Measurements from ENCODE around the gene SMIM13.
A peak's percentile ranks its signal among the peaks of the same experiment; 100 is the strongest.

SMIM13 gene

DNA sequence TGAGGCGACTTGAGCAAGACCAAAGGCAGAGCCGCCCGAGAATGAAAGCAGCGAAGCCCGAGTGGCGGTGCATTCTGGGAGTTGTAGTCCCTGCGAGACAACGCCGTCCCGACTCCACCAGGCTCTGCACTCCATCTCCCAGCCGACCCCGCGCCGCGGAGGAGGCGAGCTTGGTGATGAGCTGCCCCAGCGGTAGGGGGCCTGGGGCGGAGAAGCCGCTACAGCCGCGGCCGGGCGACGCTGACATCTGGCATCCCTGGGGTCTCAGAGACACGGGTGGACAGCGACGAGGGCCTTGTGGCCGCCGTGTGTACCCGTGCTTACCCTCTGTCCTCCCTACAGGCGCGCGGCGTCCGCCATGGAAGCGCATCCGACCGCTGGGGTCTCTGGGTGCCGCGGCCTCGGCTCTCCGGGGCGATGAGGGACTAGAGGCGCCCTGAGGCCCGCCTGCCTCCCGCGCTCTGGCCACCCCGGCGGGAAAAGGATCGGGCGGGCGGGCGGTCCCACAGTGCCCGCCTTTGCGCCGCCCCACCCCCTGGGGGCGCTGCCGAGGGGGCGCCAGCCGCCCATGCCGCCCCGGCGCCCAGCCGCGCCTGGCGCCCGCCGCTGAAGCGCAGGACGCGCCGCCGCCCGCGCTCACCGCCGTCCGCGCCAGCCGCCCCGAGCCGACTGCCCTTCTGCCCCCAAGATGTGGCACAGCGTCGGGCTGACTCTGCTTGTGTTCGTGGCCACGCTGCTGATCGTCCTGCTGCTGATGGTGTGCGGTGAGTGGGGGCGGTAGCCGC is at the start of gene SMIM13:
Gene SMIM13 (plus strand): TSS at position 209 of the 785 bp plus-strand sequence. CDS start 480 bp downstream, at position 689.
- peak within 1 kb of the TSS; percentile 87 for H3K9ac ChIP-seq (ENCODE audit: low read depth, low read length)
- peaks cover 8% of the 10 kb centered on the region for H3K4me1 ChIP-seq (ENCODE audit: insufficient read depth, low read length)
- H3K9me3 ChIP-seq (ENCODE audit: control insufficient read depth, insufficient read depth, low read length), result no peaks in the 10 kb centered on the region
- H3K36me3 ChIP-seq (ENCODE audit: insufficient read depth, low read length), result no peaks in the 10 kb centered on the region

DNA sequence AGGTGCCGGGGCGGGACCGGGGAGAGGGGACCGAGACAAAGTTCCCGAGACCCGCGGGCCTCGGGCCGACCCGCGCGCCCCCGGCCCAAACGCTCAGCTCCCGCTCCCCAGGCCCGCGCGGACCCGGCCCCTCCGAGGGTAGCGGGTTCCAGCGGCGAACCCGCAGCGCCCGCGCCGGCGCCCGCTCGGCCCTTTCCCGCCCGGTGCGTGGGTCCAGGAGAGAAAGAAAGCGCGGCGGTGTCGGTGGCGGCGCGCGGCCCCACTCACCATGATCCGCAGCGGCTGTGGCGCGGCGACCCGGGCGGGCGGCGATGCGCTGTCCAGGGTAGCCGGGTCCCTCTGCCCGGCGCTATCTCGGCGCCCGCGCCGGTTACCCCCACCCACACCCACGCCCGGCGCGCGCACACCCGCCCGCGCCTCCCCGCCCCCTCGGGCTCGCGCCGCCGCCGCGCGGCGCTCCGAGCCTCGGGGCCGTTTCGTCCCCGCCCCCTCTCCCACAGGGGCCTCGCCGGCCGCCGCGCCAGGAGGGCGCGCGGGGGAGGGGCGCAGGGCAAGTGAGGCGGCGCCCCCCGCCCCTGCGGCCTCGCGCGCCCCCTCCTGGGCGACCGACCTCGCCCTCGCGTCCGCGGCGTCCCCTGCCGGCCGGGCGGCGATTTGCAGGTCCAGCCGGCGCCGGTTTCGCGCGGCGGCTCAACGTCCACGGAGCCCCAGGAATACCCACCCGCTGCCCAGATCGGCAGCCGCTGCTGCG is 49.5 kb upstream of the SMIM13 start, which contains the start of gene ELOVL2:
Gene ELOVL2 (minus strand): TSS at position 345 of the 751 bp plus-strand sequence. CDS start 75 bp downstream, at position 270.
- Histone ChIP-seq H3K4me1 (ENCODE audit: insufficient read depth, low read length) (peaks cover under 1% of the 10 kb centered on the region), H3K36me3 (ENCODE audit: insufficient read depth, low read length) (no peaks in the 10 kb centered on the region), H3K9ac (ENCODE audit: low read depth, low read length) (peak within 1 kb of the TSS; percentile 81), H3K9me3 (ENCODE audit: control insufficient read depth, insufficient read depth, low read length) (peaks cover 5% of the 10 kb centered on the region; the same call in 1 of the 2 replicates)

DNA sequence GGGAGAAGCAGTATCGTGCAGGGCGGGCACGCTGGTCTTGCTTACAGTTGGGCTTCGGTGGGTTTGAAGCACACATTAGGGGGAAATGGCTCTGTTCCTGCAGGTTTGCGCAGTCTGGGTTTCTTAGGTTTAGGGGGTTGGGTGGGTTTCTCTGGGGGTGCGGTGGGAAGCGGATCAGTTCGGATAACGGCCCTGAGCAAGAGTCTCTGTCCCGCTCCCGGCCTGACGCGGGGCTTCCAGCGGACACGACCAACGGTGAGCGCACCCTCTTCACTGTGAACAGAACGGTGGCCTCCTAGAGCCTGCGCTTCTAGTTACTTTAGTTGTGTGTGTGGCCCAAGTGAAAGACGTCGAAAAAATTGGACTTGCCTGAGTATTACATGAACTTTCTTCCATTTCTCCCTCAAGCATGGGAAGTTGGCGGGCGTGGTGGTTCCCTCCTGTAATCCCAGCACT is 48.9 kb upstream of the SMIM13 start:
- no peaks in the 10 kb centered on the region for H3K4me1 ChIP-seq (ENCODE audit: insufficient read depth, low read length)
- H3K9me3 ChIP-seq (ENCODE audit: control insufficient read depth, insufficient read depth, low read length), result peaks cover 5% of the 10 kb centered on the region; the same call in 1 of the 2 replicates
- peak overlapping the region; percentile 81; the same call in 1 of the 2 replicates for H3K9ac ChIP-seq (ENCODE audit: low read depth, low read length)
- H3K36me3 ChIP-seq (ENCODE audit: insufficient read depth, low read length), result no peaks in the 10 kb centered on the region

DNA sequence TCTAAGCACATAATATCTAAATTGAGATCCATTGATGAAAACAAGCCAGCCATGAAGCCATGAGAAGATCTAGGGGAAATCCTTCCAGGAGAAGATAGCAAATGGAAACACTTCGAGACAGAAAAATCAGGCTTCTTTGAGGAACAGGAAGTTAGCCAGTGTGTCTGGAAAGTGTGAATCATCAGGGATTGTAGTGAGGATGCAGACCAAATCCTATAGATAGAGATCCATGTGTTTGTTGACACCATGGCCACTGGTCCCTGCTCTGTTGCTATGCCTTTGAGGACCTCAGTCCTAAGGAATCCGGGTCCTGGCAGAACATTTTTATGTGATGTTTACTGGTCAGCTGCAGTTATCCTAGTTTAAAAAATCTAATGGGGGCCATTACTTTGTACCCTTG is 42.9 kb upstream of the SMIM13 start:
- no peaks in the 10 kb centered on the region for H3K4me1 ChIP-seq (ENCODE audit: insufficient read depth, low read length)

DNA sequence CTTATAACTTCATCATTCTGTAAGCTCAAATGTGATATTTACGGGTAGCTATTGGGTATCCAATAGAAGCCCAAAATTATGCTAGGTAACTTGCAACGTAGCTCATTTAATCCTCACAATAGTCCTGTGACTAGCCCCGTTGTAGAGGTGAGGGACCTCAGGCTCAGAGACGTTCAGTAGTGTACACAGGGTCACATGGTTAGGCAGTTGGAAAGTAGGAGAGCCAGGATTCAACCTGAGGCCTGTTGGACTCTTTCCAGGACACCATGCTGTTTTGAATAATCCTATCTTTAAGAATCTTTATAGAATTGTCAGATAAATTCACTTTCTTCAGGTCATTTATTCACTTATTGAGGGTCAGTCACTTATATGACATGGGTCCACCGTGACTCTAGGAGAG is 40.3 kb upstream of the SMIM13 start:
- Histone ChIP-seq H3K36me3 (ENCODE audit: insufficient read depth, low read length) (no peaks in the 10 kb centered on the region), H3K9ac (ENCODE audit: low read depth, low read length) (no peak overlapping the region), H3K9me3 (ENCODE audit: control insufficient read depth, insufficient read depth, low read length) (no peaks in the 10 kb centered on the region), H3K4me1 (ENCODE audit: insufficient read depth, low read length) (no peaks in the 10 kb centered on the region)

More for the DNA sequence above, 42.9 kb upstream of the SMIM13 start:
- Histone ChIP-seq H3K9me3 (ENCODE audit: control insufficient read depth, insufficient read depth, low read length) (no peaks in the 10 kb centered on the region), H3K9ac (ENCODE audit: low read depth, low read length) (no peak overlapping the region), H3K36me3 (ENCODE audit: insufficient read depth, low read length) (no peaks in the 10 kb centered on the region)

DNA sequence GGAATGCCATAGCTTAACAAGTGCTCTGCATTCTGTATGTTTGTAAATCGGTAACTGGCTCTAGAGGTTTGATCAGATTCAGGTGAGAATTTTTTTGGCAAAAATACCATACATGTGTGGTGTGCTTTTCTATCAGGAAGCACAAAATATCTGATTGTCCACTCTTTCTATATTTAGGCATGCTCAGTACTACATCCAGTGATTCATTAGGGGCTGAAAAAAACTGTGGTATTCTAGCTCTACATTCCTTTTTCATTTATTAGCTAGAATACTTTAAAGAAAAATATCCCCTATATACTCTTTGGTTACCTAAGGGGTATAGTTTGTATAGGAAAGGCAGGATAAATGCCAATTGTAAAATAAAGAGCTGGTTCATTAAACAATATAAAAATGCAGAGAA is 38.9 kb upstream of the SMIM13 start:
- no peaks in the 10 kb centered on the region for H3K4me1 ChIP-seq (ENCODE audit: insufficient read depth, low read length)
- H3K9ac ChIP-seq (ENCODE audit: low read depth, low read length), result no peak overlapping the region
- no peaks in the 10 kb centered on the region for H3K36me3 ChIP-seq (ENCODE audit: insufficient read depth, low read length)
- H3K9me3 ChIP-seq (ENCODE audit: control insufficient read depth, insufficient read depth, low read length), result no peaks in the 10 kb centered on the region

DNA sequence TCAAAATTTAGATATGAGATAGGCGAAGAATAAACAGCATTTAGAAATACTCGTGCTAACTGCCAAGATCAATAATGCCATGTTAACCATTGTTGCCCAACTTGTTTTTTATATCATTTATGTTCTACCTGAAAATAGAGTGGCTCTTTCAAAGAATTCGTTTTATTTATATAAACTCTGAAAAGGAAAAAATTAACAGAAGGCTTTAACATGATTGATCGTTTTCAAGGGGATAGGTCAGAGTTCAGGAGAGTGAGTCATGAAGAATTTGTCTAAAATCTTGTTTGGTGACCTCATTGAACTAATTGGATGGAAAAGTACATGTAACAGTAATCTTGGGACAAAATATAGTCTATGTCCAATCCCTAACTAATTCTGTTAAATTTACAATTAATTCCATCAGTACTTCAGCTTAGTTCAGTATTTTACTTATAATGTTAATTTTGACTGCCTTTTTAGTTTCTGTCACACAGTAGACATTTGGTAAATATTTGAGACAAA is 38.5 kb upstream of the SMIM13 start:
- Histone ChIP-seq H3K4me1 (ENCODE audit: insufficient read depth, low read length) (no peaks in the 10 kb centered on the region), H3K9me3 (ENCODE audit: control insufficient read depth, insufficient read depth, low read length) (no peaks in the 10 kb centered on the region), H3K36me3 (ENCODE audit: insufficient read depth, low read length) (no peaks in the 10 kb centered on the region), H3K9ac (ENCODE audit: low read depth, low read length) (no peak overlapping the region)

DNA sequence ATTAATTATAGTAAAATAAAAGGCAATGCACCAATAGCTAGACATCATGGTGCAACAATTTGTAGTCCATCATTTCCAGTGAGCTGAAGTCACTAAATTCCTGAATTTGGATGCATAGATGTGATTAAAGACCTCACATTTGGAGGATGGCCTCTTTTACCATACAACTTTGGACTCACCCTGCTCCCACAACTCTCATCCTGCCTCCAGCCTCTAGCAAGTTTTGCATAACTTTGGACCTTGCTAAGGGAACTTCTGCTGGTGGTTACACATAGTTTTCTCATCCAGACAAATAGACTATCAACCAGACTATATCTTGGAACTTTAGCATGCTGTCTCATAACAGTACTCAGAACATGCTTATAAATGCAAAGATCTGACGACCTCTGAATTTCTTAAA is 36.8 kb upstream of the SMIM13 start:
- Histone ChIP-seq H3K4me1 (ENCODE audit: insufficient read depth, low read length) (no peaks in the 10 kb centered on the region), H3K9me3 (ENCODE audit: control insufficient read depth, insufficient read depth, low read length) (no peaks in the 10 kb centered on the region), H3K9ac (ENCODE audit: low read depth, low read length) (no peak overlapping the region), H3K36me3 (ENCODE audit: insufficient read depth, low read length) (no peaks in the 10 kb centered on the region)

DNA sequence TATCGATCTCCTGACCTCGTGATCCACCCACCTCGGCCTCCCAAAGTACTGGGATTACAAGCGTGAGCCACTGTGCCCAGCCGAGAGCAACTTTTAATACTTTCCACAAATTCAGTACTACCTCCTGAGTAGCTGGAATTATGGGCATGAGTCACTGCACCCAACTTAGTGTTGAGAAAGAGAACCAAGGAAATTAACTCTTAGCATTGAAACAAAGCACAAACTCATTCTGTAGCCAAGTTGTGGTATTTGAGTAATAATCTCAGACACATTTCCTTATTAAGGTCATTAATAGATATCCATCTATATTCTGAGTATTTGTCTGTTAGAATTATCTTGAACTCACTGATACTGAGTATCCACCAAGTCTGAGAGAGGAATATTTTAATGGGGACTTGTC is 35.2 kb upstream of the SMIM13 start:
- Histone ChIP-seq H3K4me1 (ENCODE audit: insufficient read depth, low read length) (no peaks in the 10 kb centered on the region), H3K9ac (ENCODE audit: low read depth, low read length) (no peak overlapping the region), H3K9me3 (ENCODE audit: control insufficient read depth, insufficient read depth, low read length) (no peaks in the 10 kb centered on the region), H3K36me3 (ENCODE audit: insufficient read depth, low read length) (no peaks in the 10 kb centered on the region)

DNA sequence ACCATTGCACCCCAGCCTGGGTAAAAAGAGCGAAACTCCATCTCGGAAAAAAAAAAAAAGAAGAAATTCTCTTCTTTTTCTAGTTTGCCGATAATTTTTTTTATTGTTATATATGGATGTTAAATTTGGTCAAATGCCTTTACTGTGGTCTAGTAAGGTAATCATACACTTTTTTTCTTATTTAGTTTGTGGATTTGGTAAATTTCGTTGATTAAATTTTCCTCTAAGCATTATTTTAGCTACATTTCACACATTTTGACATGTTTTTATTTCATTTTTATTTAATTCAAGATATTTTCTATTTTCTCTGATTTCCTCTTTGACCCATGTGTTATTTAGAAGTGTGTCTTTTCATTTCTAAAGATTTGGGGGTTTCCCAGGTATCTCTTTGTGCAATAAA is 31.6 kb upstream of the SMIM13 start:
- Histone ChIP-seq H3K9me3 (ENCODE audit: control insufficient read depth, insufficient read depth, low read length) (no peaks in the 10 kb centered on the region), H3K4me1 (ENCODE audit: insufficient read depth, low read length) (no peaks in the 10 kb centered on the region), H3K9ac (ENCODE audit: low read depth, low read length) (no peak overlapping the region), H3K36me3 (ENCODE audit: insufficient read depth, low read length) (no peaks in the 10 kb centered on the region)

DNA sequence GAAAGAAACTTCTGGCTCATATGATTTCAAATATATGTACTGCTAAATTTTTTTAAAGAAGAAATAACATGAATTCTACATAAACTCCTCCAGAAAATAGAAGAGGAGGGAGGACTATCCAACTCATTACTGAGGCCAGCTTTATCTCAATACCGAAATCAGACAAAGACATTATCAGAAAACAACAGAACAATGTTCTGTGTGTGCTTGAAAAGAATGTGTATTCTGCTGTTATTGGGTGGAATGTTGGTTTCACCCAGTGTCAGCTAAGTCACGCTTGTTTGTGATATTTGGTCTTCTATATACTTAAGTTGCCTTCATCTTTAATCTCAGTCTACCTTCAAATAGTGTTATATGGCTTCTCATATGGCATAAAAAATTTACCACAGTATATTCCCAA is 30.9 kb upstream of the SMIM13 start:
- Histone ChIP-seq H3K4me1 (ENCODE audit: insufficient read depth, low read length) (no peaks in the 10 kb centered on the region), H3K9ac (ENCODE audit: low read depth, low read length) (no peak overlapping the region), H3K36me3 (ENCODE audit: insufficient read depth, low read length) (no peaks in the 10 kb centered on the region), H3K9me3 (ENCODE audit: control insufficient read depth, insufficient read depth, low read length) (no peaks in the 10 kb centered on the region)

DNA sequence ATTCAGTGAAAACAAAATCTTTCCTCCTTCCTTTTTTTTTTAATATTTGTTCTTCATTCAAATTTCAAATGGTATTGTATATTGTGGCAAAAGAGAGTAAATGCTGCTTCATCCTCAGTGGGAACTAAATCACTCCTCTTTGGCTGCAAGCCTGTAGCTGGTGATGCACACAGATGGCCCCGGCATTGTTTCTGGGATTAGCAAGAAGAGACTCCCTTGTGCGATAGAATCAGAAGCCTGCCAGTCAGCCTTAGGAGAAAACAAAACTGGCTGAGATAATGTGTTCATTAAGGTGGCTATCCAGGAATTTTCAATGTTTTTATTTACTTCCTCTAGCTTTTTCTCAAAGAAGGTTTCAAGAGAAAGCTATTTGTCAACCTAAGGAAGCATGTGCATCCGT is 28.8 kb upstream of the SMIM13 start:
- Histone ChIP-seq H3K9ac (ENCODE audit: low read depth, low read length) (no peak overlapping the region), H3K9me3 (ENCODE audit: control insufficient read depth, insufficient read depth, low read length) (no peaks in the 10 kb centered on the region), H3K36me3 (ENCODE audit: insufficient read depth, low read length) (no peaks in the 10 kb centered on the region), H3K4me1 (ENCODE audit: insufficient read depth, low read length) (no peaks in the 10 kb centered on the region)

DNA sequence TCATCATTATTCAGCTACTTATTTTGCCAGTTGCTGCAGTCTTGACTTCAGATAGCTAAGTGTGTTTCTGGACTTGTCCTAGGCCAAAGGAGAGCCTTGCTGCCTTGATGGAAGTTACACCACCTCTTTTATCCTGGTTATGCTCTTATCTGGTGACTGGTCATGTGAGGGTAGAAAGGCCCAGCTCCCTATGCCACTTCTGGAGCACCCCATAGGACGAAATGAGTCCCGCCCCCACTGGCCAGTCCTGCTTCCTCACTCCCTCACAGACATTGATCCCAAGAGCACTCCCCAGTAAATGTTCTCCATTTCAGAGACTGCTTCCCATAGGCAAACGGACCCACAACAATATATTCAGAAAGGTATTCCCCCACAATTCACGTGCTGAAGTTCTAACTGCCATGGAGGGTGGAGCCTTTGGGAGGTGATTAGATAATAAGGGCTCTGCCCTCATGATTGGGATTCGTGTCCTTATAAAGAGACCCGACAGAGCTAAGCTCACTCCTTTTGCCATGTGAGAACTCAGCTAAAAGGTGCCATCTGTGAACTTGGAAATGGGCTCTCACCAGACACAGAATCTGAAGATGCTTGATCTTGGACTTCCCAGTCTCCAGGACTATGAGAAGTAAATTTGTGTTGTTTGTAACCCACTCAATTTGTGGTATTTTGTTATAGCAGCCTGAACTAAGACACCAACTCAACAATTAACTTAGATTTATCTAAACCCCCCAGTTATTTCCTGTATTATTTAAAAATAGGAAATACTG is 28.0 kb upstream of the SMIM13 start:
- Histone ChIP-seq H3K9me3 (ENCODE audit: control insufficient read depth, insufficient read depth, low read length) (no peaks in the 10 kb centered on the region), H3K36me3 (ENCODE audit: insufficient read depth, low read length) (no peaks in the 10 kb centered on the region), H3K4me1 (ENCODE audit: insufficient read depth, low read length) (no peaks in the 10 kb centered on the region), H3K9ac (ENCODE audit: low read depth, low read length) (no peak overlapping the region)

All from ES-I3 (cell line).